Spleen (tissue), 7 donors: ENCODE data around the gene ZNF652.

Source experiments
- POLR2AphosphoS5 ChIP-seq, 3 donors: sonication (generic); formaldehyde crosslinking; IDR thresholded peaks; one replicate each; pipeline ENCODE4 v1.5.1; 2017; ENCODE audit warnings: antibody characterized with exemption in 3 of 3
- TF ChIP-seq, protein P1 (sequence below), 11 experiments: fragments of 200-600 bp in 7 of 11; fragments of 450-650 bp in 4 of 11; sonication (generic) in 4 of 11; IDR thresholded peaks in 8 of 11; conservative IDR thresholded peaks in 3 of 11; 1 replicate in 7 of 11; 2 replicates in 4 of 11; pipeline versions ENCODE4 v1.4.0 to v1.8.0; 2016 to 2021; ENCODE audit warnings: antibody characterized with exemption in 11 of 11, inconsistent platforms in 4 of 11, mild to moderate bottlenecking in 1 of 11
- donor health status: DM: no; HTN: no; CAD: no; lungs with moderate emphysema.
- donor health status: DM: no; HTN: no; CAD: no.
- donor health status: DM: no; HTN: no; CAD: no.

DNA sequence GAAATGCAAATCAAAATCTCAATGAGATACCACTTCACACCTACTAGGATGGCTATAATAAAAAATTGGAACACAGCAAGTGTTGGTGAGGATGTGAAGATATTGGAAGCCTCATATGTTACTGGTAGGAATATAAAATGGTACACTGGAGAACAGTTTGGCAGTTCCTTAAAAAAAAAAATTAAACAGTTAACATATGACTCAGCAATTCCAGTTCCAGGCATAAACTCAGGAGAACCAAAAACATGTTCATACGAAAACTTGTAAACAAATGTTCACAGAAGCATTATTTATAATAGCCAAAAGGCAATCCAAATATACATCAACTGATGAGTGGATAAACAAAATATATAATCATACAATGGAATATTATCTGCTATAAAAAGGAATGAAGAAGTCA, 28.2 kb downstream of the ZNF652 start:
- TF ChIP-seq, protein P1, sequence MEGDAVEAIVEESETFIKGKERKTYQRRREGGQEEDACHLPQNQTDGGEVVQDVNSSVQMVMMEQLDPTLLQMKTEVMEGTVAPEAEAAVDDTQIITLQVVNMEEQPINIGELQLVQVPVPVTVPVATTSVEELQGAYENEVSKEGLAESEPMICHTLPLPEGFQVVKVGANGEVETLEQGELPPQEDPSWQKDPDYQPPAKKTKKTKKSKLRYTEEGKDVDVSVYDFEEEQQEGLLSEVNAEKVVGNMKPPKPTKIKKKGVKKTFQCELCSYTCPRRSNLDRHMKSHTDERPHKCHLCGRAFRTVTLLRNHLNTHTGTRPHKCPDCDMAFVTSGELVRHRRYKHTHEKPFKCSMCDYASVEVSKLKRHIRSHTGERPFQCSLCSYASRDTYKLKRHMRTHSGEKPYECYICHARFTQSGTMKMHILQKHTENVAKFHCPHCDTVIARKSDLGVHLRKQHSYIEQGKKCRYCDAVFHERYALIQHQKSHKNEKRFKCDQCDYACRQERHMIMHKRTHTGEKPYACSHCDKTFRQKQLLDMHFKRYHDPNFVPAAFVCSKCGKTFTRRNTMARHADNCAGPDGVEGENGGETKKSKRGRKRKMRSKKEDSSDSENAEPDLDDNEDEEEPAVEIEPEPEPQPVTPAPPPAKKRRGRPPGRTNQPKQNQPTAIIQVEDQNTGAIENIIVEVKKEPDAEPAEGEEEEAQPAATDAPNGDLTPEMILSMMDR (IDR thresholded peaks at IDR 0.05 in 8 of 11, conservative IDR thresholded peaks at IDR 0.05 in 3 of 11): no peak
- no peak for TF ChIP-seq POLR2AphosphoS5 (IDR thresholded peaks at IDR 0.05)
